SJSA1 (cell line): ENCODE data around the gene ABCB10. TPM values are rescaled to one million over a fixed set of nuclear protein-coding genes. Genes with fewer than 3 reads are reported as not detected.
"Not testable (repeated sequence)": the region's sequence is repeated elsewhere in the genome, so short reads cannot be mapped to it uniquely, and the experiment has no call there.

Experiments used
- DNase-seq, 2 experiments: peaks; one replicate each; pipeline ENCODE4 v3.0.0-alpha.2; 2015 to 2020; ENCODE audit warnings: low spot score in 2 of 2, low read depth in 1 of 2
- H3K27ac ChIP-seq: fragments of 250-450 bp; sonication (Bioruptor Pico); 2 replicates; pipeline ENCODE4 v1.5.1; 2020; ENCODE audit warnings: mild to moderate bottlenecking, moderate library complexity
- H3K27me3 ChIP-seq: fragments of 250-450 bp; sonication (Bioruptor Pico); replicated peaks from 2 replicates; pipeline ENCODE4 v1.5.1; 2020; ENCODE audit warnings: mild to moderate bottlenecking, moderate library complexity
- H3K36me3 ChIP-seq: fragments of 250-450 bp; sonication (Bioruptor Pico); 2 replicates; pipeline ENCODE4 v1.5.1; 2020; ENCODE audit warnings: mild to moderate bottlenecking
- H3K4me1 ChIP-seq: fragments of 250-450 bp; sonication (Bioruptor Pico); replicated peaks from 2 replicates; pipeline ENCODE4 v1.6.1; 2021; ENCODE audit warnings: mild to moderate bottlenecking
- H3K4me3 ChIP-seq: fragments of 250-450 bp; sonication (Bioruptor Pico); 2 replicates; pipeline ENCODE4 v1.5.1; 2020; ENCODE audit warnings: mild to moderate bottlenecking
- H3K9me3 ChIP-seq: fragments of 250-450 bp; sonication (Bioruptor Pico); replicated peaks from 2 replicates; pipeline ENCODE4 v1.5.1; 2020; ENCODE audit warnings: mild to moderate bottlenecking
- total RNA-seq: library from RNA; depleted of rRNA; stranded (reverse); fragments of >200 nt; shearing (Covaris generic); gene quantifications from 2 replicates; pipeline ENCODE4 v1.2.3, GENCODE V29; 2014

Gene ABCB10
- total RNA-seq, 1 experiment from 2014 or later = 31.7 TPM

GRCh38 chr1:229561141-229561540, 2.6 kb upstream of the ABCB10 start:
- H3K27ac ChIP-seq = no peak overlapping the region
- no peaks in the 10 kb centered on the region for H3K27me3 ChIP-seq
- DNase-seq = no peak
- no peaks in the 10 kb centered on the region for H3K9me3 ChIP-seq
- peaks cover 13% of the 10 kb centered on the region for H3K4me1 ChIP-seq
- no peak overlapping the region for H3K4me3 ChIP-seq
- peaks cover 4% of the 10 kb centered on the region for H3K36me3 ChIP-seq

DNA sequence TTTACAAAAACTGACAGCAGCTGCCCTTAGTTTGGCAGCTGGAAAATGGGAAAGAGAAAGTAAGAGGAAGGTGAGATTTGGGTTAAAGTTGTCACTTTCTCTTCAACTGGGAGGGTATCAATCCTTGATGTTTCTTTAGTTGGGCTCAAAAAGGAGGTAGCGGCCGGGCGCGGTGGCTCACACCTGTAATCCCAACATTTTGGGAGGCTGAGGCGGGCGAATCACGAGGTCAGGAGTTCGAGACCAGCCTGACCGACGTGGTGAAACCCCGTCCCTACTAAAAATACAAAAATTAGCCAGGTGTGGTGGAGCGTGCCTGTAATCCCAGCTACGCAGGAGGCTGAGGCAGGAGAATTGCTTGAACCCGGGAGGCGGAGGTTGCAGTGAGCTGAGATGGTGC, 1.6 kb upstream of the ABCB10 start:
- H3K27ac ChIP-seq, H3K27me3 ChIP-seq, DNase-seq, H3K9me3 ChIP-seq, H3K4me3 ChIP-seq, H3K36me3 ChIP-seq: not testable (repeated sequence)
- peaks cover 13% of the 10 kb centered on the region for H3K4me1 ChIP-seq

DNA sequence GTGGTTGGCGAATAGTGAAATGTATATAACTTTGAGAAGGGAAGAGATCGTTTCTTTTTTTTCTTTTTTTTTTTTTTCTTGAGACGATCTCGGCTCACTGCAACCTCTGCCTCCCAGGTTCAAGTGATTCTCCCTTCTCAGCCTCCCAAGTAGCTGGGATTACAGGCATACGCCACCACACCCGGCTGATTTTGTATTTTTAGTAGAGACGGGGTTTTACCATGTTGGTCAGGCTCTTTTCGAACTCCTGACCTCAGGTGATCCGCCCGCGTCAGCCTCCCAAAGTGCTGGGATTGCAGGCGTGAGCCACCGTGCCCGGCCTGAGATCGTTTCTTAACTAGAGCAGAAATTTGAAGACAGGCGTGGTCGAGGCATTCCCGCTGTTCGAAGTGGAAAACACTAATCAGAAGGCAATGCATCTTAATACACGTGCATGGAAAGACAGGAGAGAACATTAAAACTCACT, 862 bp upstream of the ABCB10 start:
- H3K27ac ChIP-seq = peak overlapping the region; percentile 9; the same call in 1 of the 2 replicates
- H3K9me3 ChIP-seq, H3K27me3 ChIP-seq, H3K36me3 ChIP-seq, DNase-seq: not testable (repeated sequence)
- peaks cover 13% of the 10 kb centered on the region for H3K4me1 ChIP-seq
- peak overlapping the region; percentile 95 for H3K4me3 ChIP-seq

GRCh38 chr1:229557913-229558414, 543 bp downstream of the ABCB10 start:
- Histone ChIP-seq H3K9me3 (no peaks in the 10 kb centered on the region), H3K4me1 (peaks cover 9% of the 10 kb centered on the region), H3K27me3 (no peaks in the 10 kb centered on the region), H3K36me3 (peaks cover 4% of the 10 kb centered on the region), H3K27ac (0 out of 2 replicates have a peak overlapping the region, but pooled peaks have one; percentile 28), H3K4me3 (peak overlapping the region; percentile 95)
- DNase-seq = peak in 1 of 2 experiments; percentile 53

GRCh38 chr1:229557200-229557850, 1.2 kb downstream of the ABCB10 start:
- DNase-seq = no peak
- Histone ChIP-seq H3K4me3 (peak overlapping the region; percentile 95), H3K36me3 (peaks cover 4% of the 10 kb centered on the region), H3K27ac (no peak overlapping the region), H3K9me3 (no peaks in the 10 kb centered on the region), H3K4me1 (peaks cover 9% of the 10 kb centered on the region), H3K27me3 (no peaks in the 10 kb centered on the region)

- no peak overlapping the region for H3K27ac ChIP-seq
- H3K4me1 ChIP-seq = peaks cover 9% of the 10 kb centered on the region
- no peak for DNase-seq
- no peaks in the 10 kb centered on the region for H3K9me3 ChIP-seq
- no peaks in the 10 kb centered on the region for H3K27me3 ChIP-seq
- H3K4me3 ChIP-seq = no peak overlapping the region
- H3K36me3 ChIP-seq = peaks cover 4% of the 10 kb centered on the region
Measured at GRCh38 chr1:229554886-229555621, 3.5 kb downstream of the ABCB10 start.

GRCh38 chr1:229553621-229554130, 4.8 kb downstream of the ABCB10 start:
- Histone ChIP-seq H3K9me3 (no peaks in the 10 kb centered on the region), H3K4me3 (no peak overlapping the region), H3K27me3 (no peaks in the 10 kb centered on the region), H3K36me3 (peaks cover 8% of the 10 kb centered on the region), H3K4me1 (peaks cover 5% of the 10 kb centered on the region), H3K27ac (no peak overlapping the region)
- DNase-seq = no peak

- DNase-seq = no peak
- no peak overlapping the region for H3K4me3 ChIP-seq
- H3K9me3 ChIP-seq = no peaks in the 10 kb centered on the region
- H3K27ac ChIP-seq = no peak overlapping the region
- H3K4me1 ChIP-seq = peaks cover 5% of the 10 kb centered on the region
- H3K36me3 ChIP-seq = 0 out of 2 replicates have a peak, but pooled peaks cover 5% of the 10 kb centered on the region
- H3K27me3 ChIP-seq = no peaks in the 10 kb centered on the region
Measured at GRCh38 chr1:229552732-229553131, 5.8 kb downstream of the ABCB10 start.

DNA sequence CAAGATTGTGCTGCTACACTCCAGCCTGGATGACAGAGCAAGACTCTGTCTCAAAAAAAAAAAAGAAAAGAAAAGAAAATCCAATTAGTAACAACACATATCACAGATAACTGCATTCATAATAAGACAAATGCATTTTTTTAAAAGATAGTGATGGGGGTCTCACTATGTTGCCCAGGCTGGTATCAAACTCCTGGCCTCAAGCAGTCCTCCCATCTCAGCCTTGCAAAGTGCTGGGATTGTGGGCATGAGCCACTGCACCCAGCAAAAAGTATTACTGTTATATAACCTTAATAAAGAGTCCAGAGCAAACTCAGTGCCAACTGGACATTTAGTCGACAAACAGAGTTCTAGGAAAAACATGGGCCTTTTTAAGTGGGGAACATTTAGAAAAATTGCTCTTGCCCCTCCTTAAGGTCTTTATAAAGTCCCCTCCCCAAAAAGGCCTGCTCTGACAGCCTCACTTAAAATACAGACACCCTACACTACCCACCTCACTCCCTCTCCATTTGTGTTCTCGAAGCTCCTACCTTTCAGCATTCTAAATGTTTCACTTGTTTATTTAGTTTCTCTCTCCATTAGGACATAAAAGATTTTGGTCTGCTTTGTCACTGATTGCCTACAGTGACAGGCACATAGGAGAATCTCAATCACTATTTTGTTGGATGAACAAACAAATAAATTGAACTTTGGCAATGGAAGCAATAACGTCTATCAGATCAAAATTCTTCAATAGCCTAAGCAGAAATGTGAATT, 7.5 kb downstream of the ABCB10 start:
- Histone ChIP-seq H3K27me3 (no peaks in the 10 kb centered on the region), H3K4me3 (no peak overlapping the region), H3K36me3 (peaks cover 15% of the 10 kb centered on the region), H3K9me3 (no peaks in the 10 kb centered on the region), H3K27ac (no peak overlapping the region), H3K4me1 (no peaks in the 10 kb centered on the region)
- no peak for DNase-seq

DNA sequence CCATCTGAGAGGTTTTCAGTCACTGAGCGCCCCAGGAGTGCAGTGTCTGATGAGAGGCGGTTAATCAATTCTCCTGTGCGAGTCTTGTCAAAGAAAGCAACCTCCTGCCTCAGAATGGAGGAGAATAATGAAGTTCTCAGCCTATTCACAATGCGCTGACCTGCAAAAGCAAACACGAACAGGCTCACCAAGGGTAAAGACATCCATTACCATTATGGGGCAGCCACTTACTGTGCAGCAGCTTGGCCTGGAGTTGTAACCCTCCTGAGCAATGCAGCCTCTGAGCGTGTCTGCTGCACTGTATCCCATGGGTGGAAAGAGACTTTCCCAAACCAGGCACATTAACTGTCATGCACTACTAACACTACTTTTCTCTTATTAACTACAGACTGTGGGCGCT, 11.0 kb downstream of the ABCB10 start:
- H3K36me3 ChIP-seq = peaks cover 30% of the 10 kb centered on the region
- no peaks in the 10 kb centered on the region for H3K4me1 ChIP-seq
- no peak overlapping the region for H3K27ac ChIP-seq
- H3K4me3 ChIP-seq = no peak overlapping the region
- no peaks in the 10 kb centered on the region for H3K27me3 ChIP-seq
- no peaks in the 10 kb centered on the region for H3K9me3 ChIP-seq
- DNase-seq = no peak

DNA sequence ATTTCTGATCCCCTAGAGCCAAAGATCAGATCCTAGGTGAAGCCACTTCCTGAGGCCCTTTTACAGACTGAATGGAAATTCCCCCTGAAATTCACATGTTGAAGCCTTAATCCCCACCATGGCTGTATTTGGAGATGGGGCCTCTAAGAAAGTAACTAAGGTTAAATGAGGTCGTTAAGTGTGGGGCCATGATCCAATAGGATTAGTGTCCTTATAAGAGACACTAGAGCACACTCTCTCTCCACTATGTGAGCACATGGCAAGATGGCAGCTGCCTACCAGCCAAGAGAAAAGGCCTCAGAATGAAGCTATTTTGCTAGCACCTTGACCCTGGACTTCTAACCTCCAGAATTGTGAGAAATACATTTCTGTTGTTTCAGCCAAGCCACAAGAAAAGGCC, 13.9 kb downstream of the ABCB10 start:
- no peaks in the 10 kb centered on the region for H3K27me3 ChIP-seq
- no peaks in the 10 kb centered on the region for H3K4me1 ChIP-seq
- no peak overlapping the region for H3K27ac ChIP-seq
- no peaks in the 10 kb centered on the region for H3K9me3 ChIP-seq
- no peak overlapping the region for H3K4me3 ChIP-seq
- H3K36me3 ChIP-seq = peaks cover 41% of the 10 kb centered on the region
- DNase-seq = no peak

- no peak overlapping the region for H3K27ac ChIP-seq
- no peaks in the 10 kb centered on the region for H3K9me3 ChIP-seq
- peaks cover 45% of the 10 kb centered on the region for H3K36me3 ChIP-seq
- H3K27me3 ChIP-seq = no peaks in the 10 kb centered on the region
- H3K4me1 ChIP-seq = no peaks in the 10 kb centered on the region
- no peak overlapping the region for H3K4me3 ChIP-seq
- no peak for DNase-seq
Measured at GRCh38 chr1:229539863-229540506, 18.5 kb downstream of the ABCB10 start.

GRCh38 chr1:229538945-229539344, 19.6 kb downstream of the ABCB10 start:
- Histone ChIP-seq H3K4me3 (no peak overlapping the region), H3K27me3 (no peaks in the 10 kb centered on the region), H3K9me3 (no peaks in the 10 kb centered on the region), H3K27ac (no peak overlapping the region), H3K36me3 (peaks cover 36% of the 10 kb centered on the region), H3K4me1 (no peaks in the 10 kb centered on the region)
- DNase-seq = no peak
